ENCODE results near the gene KRT8. TPM values are rescaled to one million over a fixed set of nuclear protein-coding genes. Genes with fewer than 3 reads are reported as not detected.
"Not testable (repeated sequence)": the region's sequence is repeated elsewhere in the genome, so short reads cannot be mapped to it uniquely, and the experiment has no call there.

The KRT8 gene
- total and polyA plus RNA-seq, 2 donors (not counting 1 experiment from before 2014, with no cell fraction given): 0.24 to 0.94 TPM

GRCh38 chr12:52884526-52885293 is 20.2 kb downstream of the KRT8 start:
- peak; percentile 73 for ATAC-seq (ENCODE audit: low read depth)
- H3K36me3 ChIP-seq (replicated peaks in 1 of 2; ENCODE audit: control extremely low read depth in 1 of 2, control insufficient read depth in 1 of 2, extremely low read depth in 1 of 2, insufficient read depth in 2 of 2, low read length in 1 of 2): no peaks in the 10 kb centered on the region
- H3K9me3 ChIP-seq (ENCODE audit: control extremely low read depth in 1 of 3, control insufficient read depth in 2 of 3, insufficient read depth in 1 of 3, low read length in 2 of 3): no peaks in the 10 kb centered on the region
- H3K4me1 ChIP-seq (ENCODE audit: control insufficient read depth in 2 of 2, insufficient read depth in 2 of 2, low read length in 2 of 2): peaks cover 5% of the 10 kb centered on the region in 2 donors
- Mint-ChIP-seq H3K27me3 (peaks cover 31% of the 10 kb centered on the region), H3K27ac (no peak overlapping the region), H3K4me1 (peaks cover 7% of the 10 kb centered on the region), H3K9me3 (ENCODE audit: insufficient read depth) (no peaks in the 10 kb centered on the region), H3K4me3 (no peak overlapping the region)
- TF ChIP-seq CTCF (IDR thresholded peaks at IDR 0.05) (peak; percentile 88), EZH2 (IDR thresholded peaks at IDR 0.05; ENCODE audit: borderline replicate concordance, insufficient read depth, low read depth, low read length, poor library complexity, severe bottlenecking) (no peak)
- no peak overlapping the region for H3K4me2 ChIP-seq (replicated peaks; ENCODE audit: low read depth, low read length, poor library complexity, severe bottlenecking)
- H3K4me3 ChIP-seq (ENCODE audit: control extremely low read depth in 1 of 5, extremely low read depth in 1 of 5, insufficient read depth in 1 of 5, low read depth in 2 of 5, low read length in 4 of 5): no peak overlapping the region
- ChIA-PET POLR2A (interaction anchor here (0.6 kb wide), 1 partner anchor 304 kb away, joined by 3 read pairs; no protein-coding TSS in a partner anchor), CTCF (interaction anchor here (0.7 to 10.0 kb wide), 24 partner anchors 11 to 513 kb away, joined by 3 to 260 read pairs (median 4); partner anchors contain the start of gene EIF4B)
- DNase-seq: peak; percentile 74
- intact Hi-C loops (cut with micrococcal nuclease): no loop called here
- H3K27me3 ChIP-seq (replicated peaks in 1 of 4; ENCODE audit: control extremely low read depth in 1 of 4, control insufficient read depth in 3 of 4, insufficient read depth in 4 of 4, low read length in 3 of 4): peaks cover 0 to 19% (median 2%) of the 10 kb centered on the region in 4 experiments
- H3K27ac ChIP-seq (ENCODE audit: low read length in 2 of 2): no peak overlapping the region
- peak overlapping the region; percentile 28 for H2AFZ ChIP-seq (ENCODE audit: insufficient read depth, low read depth, low read length, poor library complexity, severe bottlenecking)
- H3K9ac ChIP-seq (ENCODE audit: low read length): no peak overlapping the region
- no peaks in the 10 kb centered on the region for H3K79me2 ChIP-seq (ENCODE audit: control insufficient read depth, insufficient read depth, low read length)
- WGBS (ENCODE audit: insufficient coverage): 41% methylated on average over 7 of the region's 13 CpGs
- no peaks in the 10 kb centered on the region for H4K20me1 ChIP-seq (ENCODE audit: control insufficient read depth, insufficient read depth, low read length, poor library complexity, severe bottlenecking)

- H3K9me3 ChIP-seq (ENCODE audit: control extremely low read depth in 1 of 3, control insufficient read depth in 2 of 3, insufficient read depth in 1 of 3, low read length in 2 of 3); H3K27ac Mint-ChIP-seq; H3K79me2 ChIP-seq (ENCODE audit: control insufficient read depth, insufficient read depth, low read length); H3K27ac ChIP-seq (ENCODE audit: low read length in 2 of 2); H3K4me3 ChIP-seq (ENCODE audit: control extremely low read depth in 1 of 5, extremely low read depth in 1 of 5, insufficient read depth in 1 of 5, low read depth in 2 of 5, low read length in 4 of 5); H3K9ac ChIP-seq (ENCODE audit: low read length); intact Hi-C loops (cut with micrococcal nuclease); H3K4me3 Mint-ChIP-seq; H3K36me3 ChIP-seq (replicated peaks in 1 of 2; ENCODE audit: control extremely low read depth in 1 of 2, control insufficient read depth in 1 of 2, extremely low read depth in 1 of 2, insufficient read depth in 2 of 2, low read length in 1 of 2); POLR2A ChIA-PET; H3K4me2 ChIP-seq (replicated peaks; ENCODE audit: low read depth, low read length, poor library complexity, severe bottlenecking); DNase-seq; H3K4me1 ChIP-seq (ENCODE audit: control insufficient read depth in 2 of 2, insufficient read depth in 2 of 2, low read length in 2 of 2); H4K20me1 ChIP-seq (ENCODE audit: control insufficient read depth, insufficient read depth, low read length, poor library complexity, severe bottlenecking); H3K9me3 Mint-ChIP-seq (ENCODE audit: insufficient read depth); ATAC-seq (ENCODE audit: low read depth): not testable (repeated sequence)
- H3K27me3 ChIP-seq (replicated peaks in 1 of 4; ENCODE audit: control extremely low read depth in 1 of 4, control insufficient read depth in 3 of 4, insufficient read depth in 4 of 4, low read length in 3 of 4): peaks cover 0 to 19% (median 2%) of the 10 kb centered on the region in 4 experiments
- H2AFZ ChIP-seq (ENCODE audit: insufficient read depth, low read depth, low read length, poor library complexity, severe bottlenecking): peak overlapping the region; percentile 68
- WGBS (ENCODE audit: insufficient coverage): 80% methylated on average over 1 of the region's 8 CpGs
- H3K27me3 Mint-ChIP-seq: peaks cover 20% of the 10 kb centered on the region
- H3K4me1 Mint-ChIP-seq: peaks cover 11% of the 10 kb centered on the region
- CTCF ChIA-PET: interaction anchor here (0.8 to 10.0 kb wide), 10 partner anchors 10 to 508 kb away, joined by 3 to 260 read pairs (median 6); no protein-coding TSS in a partner anchor
These were observed 24.4 kb downstream of the KRT8 start for GRCh38 chr12:52880499-52880898.
